IPS-20b (cell line): Measurements from ENCODE around the gene CUEDC2.

Experiments used
- H3K27ac ChIP-seq: one replicate; pipeline ENCODE4 v1.5.1; 2013; ENCODE audit warnings: low read length
- H3K27me3 ChIP-seq: 2 replicates; pipeline ENCODE4 v1.6.1; 2013; ENCODE audit warnings: mild to moderate bottlenecking, low read length, inconsistent platforms; ENCODE audit not compliant: insufficient read depth
- H3K36me3 ChIP-seq: 2 replicates; pipeline ENCODE4 v1.6.1; 2013; ENCODE audit warnings: low read depth, mild to moderate bottlenecking, inconsistent platforms, low read length, moderate library complexity; ENCODE audit not compliant: insufficient read depth
- H3K4me1 ChIP-seq: 2 replicates; pipeline ENCODE4 v1.6.1; 2013; ENCODE audit warnings: mild to moderate bottlenecking, control low read depth, inconsistent platforms, low read length, moderate library complexity; ENCODE audit not compliant: insufficient read depth
- H3K4me3 ChIP-seq: 2 replicates; pipeline ENCODE4 v1.5.1; 2013; ENCODE audit warnings: mild to moderate bottlenecking, low read length, inconsistent platforms
- H3K9ac ChIP-seq: 2 replicates; pipeline ENCODE4 v1.6.1; 2013; ENCODE audit warnings: low read depth, mild to moderate bottlenecking, inconsistent platforms, low read length, moderate library complexity
- H3K9me3 ChIP-seq: 2 replicates; pipeline ENCODE4 v1.6.1; 2013; ENCODE audit warnings: mild to moderate bottlenecking, low read depth, low read length, inconsistent platforms; ENCODE audit not compliant: insufficient read depth

CUEDC2 gene

GRCh38 chr10:102432162-102432950 lies at the start of gene CUEDC2:
CUEDC2 (minus strand) TSS chr10:102432574; CDS start chr10:102425188, 7,386 bp downstream.
- Histone ChIP-seq H3K4me1 (peaks cover 11% of the 10 kb centered on the region), H3K36me3 (no peaks in the 10 kb centered on the region), H3K4me3 (peak within 1 kb of the TSS; percentile 98), H3K9me3 (no peaks in the 10 kb centered on the region), H3K27me3 (peaks cover 45% of the 10 kb centered on the region), H3K27ac (peak within 1 kb of the TSS; percentile 76), H3K9ac (peak within 1 kb of the TSS; percentile 97)

- H3K27ac ChIP-seq: no peak overlapping the region
- H3K36me3 ChIP-seq: peaks cover 68% of the 10 kb centered on the region
- no peaks in the 10 kb centered on the region for H3K9me3 ChIP-seq
- no peaks in the 10 kb centered on the region for H3K27me3 ChIP-seq
- no peak overlapping the region for H3K4me3 ChIP-seq
- no peaks in the 10 kb centered on the region for H3K4me1 ChIP-seq
- no peak overlapping the region for H3K9ac ChIP-seq
These were observed 48.0 kb upstream of the CUEDC2 start for GRCh38 chr10:102480396-102480795.

- Histone ChIP-seq H3K27ac (no peak overlapping the region), H3K4me1 (no peaks in the 10 kb centered on the region), H3K9ac (no peak overlapping the region), H3K9me3 (no peaks in the 10 kb centered on the region), H3K4me3 (no peak overlapping the region), H3K27me3 (no peaks in the 10 kb centered on the region), H3K36me3 (peaks cover 60% of the 10 kb centered on the region)
These were observed 47.3 kb upstream of the CUEDC2 start for GRCh38 chr10:102479651-102480050.

- Histone ChIP-seq H3K36me3 (peaks cover 30% of the 10 kb centered on the region), H3K4me1 (no peaks in the 10 kb centered on the region), H3K27ac (no peak overlapping the region), H3K9ac (no peak overlapping the region), H3K27me3 (no peaks in the 10 kb centered on the region), H3K9me3 (no peaks in the 10 kb centered on the region), H3K4me3 (no peak overlapping the region)
These were observed 44.2 kb upstream of the CUEDC2 start for GRCh38 chr10:102476466-102477141.

- Histone ChIP-seq H3K27ac (no peak overlapping the region), H3K36me3 (peaks cover 19% of the 10 kb centered on the region), H3K4me3 (no peak overlapping the region), H3K4me1 (no peaks in the 10 kb centered on the region), H3K27me3 (no peaks in the 10 kb centered on the region), H3K9me3 (no peaks in the 10 kb centered on the region), H3K9ac (no peak overlapping the region)
These were observed 43.2 kb upstream of the CUEDC2 start for GRCh38 chr10:102475451-102476040.

- H3K27ac ChIP-seq: no peak overlapping the region
These were observed 41.3 kb upstream of the CUEDC2 start for GRCh38 chr10:102473445-102474331.

GRCh38 chr10:102470579-102471546 lies 38.5 kb upstream of the CUEDC2 start:
- Histone ChIP-seq H3K36me3 (no peaks in the 10 kb centered on the region), H3K4me1 (no peaks in the 10 kb centered on the region), H3K27ac (no peak overlapping the region)

More at GRCh38 chr10:102473445-102474331, 41.3 kb upstream of the CUEDC2 start:
- no peak overlapping the region for H3K9ac ChIP-seq
- H3K4me1 ChIP-seq: no peaks in the 10 kb centered on the region
- peaks cover 5% of the 10 kb centered on the region; the same call in 1 of the 2 replicates for H3K36me3 ChIP-seq
- no peaks in the 10 kb centered on the region for H3K27me3 ChIP-seq
- H3K9me3 ChIP-seq: no peaks in the 10 kb centered on the region
- no peak overlapping the region for H3K4me3 ChIP-seq

GRCh38 chr10:102468683-102469082 lies 36.3 kb upstream of the CUEDC2 start:
- Histone ChIP-seq H3K9ac (no peak overlapping the region), H3K4me3 (no peak overlapping the region), H3K4me1 (0 out of 2 replicates have a peak, but pooled peaks cover under 1% of the 10 kb centered on the region), H3K27ac (no peak overlapping the region), H3K9me3 (no peaks in the 10 kb centered on the region), H3K36me3 (no peaks in the 10 kb centered on the region), H3K27me3 (peaks cover 2% of the 10 kb centered on the region)

More at GRCh38 chr10:102470579-102471546, 38.5 kb upstream of the CUEDC2 start:
- Histone ChIP-seq H3K4me3 (no peak overlapping the region), H3K27me3 (no peaks in the 10 kb centered on the region), H3K9me3 (no peaks in the 10 kb centered on the region), H3K9ac (no peak overlapping the region)

- Histone ChIP-seq H3K9me3 (no peaks in the 10 kb centered on the region), H3K4me1 (peaks cover 4% of the 10 kb centered on the region; the same call in 1 of the 2 replicates), H3K36me3 (no peaks in the 10 kb centered on the region), H3K4me3 (no peak overlapping the region), H3K27me3 (peaks cover 8% of the 10 kb centered on the region), H3K9ac (no peak overlapping the region), H3K27ac (no peak overlapping the region)
These were observed 35.6 kb upstream of the CUEDC2 start for GRCh38 chr10:102467971-102468438.

- H3K4me1 ChIP-seq: peaks cover 11% of the 10 kb centered on the region
- no peak overlapping the region for H3K9ac ChIP-seq
- H3K4me3 ChIP-seq: no peak overlapping the region
- no peaks in the 10 kb centered on the region for H3K36me3 ChIP-seq
- H3K27ac ChIP-seq: no peak overlapping the region
- H3K27me3 ChIP-seq: peaks cover 15% of the 10 kb centered on the region
- no peaks in the 10 kb centered on the region for H3K9me3 ChIP-seq
These were observed 34.9 kb upstream of the CUEDC2 start for GRCh38 chr10:102467318-102467717.
